GM13976 (cell line): Measurements from ENCODE around the gene WNT3.

Experiments
- DNase-seq: peaks from one replicate; pipeline ENCODE4 v3.0.0; 2012; ENCODE audit warnings: low spot score
- in situ Hi-C: fragments of 300-500 bp; cut with MboI; formaldehyde crosslinking; loops from one replicate; pipeline ENCODE4 v1.12.0; 2022; ENCODE audit warnings: low sequenced_read_pairs, mixed read lengths, inconsistent platforms; ENCODE audit not compliant: unreplicated experiment
- TF ChIP-seq, protein P1 (sequence below): IDR thresholded peaks from 2 replicates; pipeline ENCODE4 v1.5.1; 2012; ENCODE audit warnings: borderline replicate concordance, mild to moderate bottlenecking; ENCODE audit not compliant: insufficient read depth; ENCODE audit errors: extremely low read depth, missing control alignments, control extremely low read depth

Gene WNT3

DNA sequence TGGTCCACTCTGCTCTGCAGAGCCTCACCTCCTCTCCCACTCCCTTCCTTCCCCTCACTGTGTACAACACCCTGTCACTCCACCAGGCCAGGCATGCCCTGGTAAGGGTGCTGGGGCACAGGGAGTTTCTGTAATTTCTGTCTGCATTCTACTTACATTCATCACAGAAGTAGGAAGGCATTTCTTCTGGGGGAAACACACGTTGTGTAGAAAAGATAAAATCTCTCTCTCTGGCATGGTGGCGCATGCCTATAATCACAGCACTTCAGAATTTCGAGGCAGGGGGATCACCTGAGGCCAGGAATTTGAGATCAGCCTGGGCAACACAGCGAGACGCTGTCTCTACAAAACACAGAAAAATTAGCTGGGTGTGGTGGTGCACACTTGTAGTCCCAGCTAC is 27.0 kb downstream of the WNT3 start:
- TF ChIP-seq, protein P1, sequence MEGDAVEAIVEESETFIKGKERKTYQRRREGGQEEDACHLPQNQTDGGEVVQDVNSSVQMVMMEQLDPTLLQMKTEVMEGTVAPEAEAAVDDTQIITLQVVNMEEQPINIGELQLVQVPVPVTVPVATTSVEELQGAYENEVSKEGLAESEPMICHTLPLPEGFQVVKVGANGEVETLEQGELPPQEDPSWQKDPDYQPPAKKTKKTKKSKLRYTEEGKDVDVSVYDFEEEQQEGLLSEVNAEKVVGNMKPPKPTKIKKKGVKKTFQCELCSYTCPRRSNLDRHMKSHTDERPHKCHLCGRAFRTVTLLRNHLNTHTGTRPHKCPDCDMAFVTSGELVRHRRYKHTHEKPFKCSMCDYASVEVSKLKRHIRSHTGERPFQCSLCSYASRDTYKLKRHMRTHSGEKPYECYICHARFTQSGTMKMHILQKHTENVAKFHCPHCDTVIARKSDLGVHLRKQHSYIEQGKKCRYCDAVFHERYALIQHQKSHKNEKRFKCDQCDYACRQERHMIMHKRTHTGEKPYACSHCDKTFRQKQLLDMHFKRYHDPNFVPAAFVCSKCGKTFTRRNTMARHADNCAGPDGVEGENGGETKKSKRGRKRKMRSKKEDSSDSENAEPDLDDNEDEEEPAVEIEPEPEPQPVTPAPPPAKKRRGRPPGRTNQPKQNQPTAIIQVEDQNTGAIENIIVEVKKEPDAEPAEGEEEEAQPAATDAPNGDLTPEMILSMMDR = no peak
- DNase-seq = no peak
- in situ Hi-C loops = loop anchor here (25.0 kb wide), 2 partner anchors 96 to 196 kb away; partner anchors contain the start of gene RPRML

GRCh38 chr17:46790216-46790615 is 28.3 kb downstream of the WNT3 start:
- TF ChIP-seq, protein P1 = no peak
- in situ Hi-C loops = loop anchor here (25.0 kb wide), 2 partner anchors 97 to 197 kb away; partner anchors contain the start of gene RPRML
- DNase-seq = no peak

DNA sequence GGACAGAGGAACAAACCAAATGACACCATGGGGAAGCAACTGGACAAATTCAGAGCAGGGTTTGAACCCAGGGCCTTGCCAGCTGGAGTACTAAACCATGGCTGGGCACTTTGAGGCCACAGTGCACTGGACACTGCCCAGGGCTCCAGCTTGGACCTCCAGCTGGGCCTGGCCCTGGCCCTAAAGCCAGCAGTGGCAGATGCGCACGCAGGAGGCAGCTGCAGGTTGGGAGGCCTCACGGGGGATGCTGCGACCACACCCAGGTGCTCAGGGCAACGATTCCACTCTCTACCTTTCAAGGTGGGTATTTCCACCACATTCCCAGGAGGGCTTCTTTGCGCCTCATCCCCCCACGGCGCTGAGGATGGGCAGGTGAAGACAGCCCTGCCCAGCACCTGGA is 28.9 kb downstream of the WNT3 start:
- TF ChIP-seq, protein P1 = no peak
- in situ Hi-C loops = loop anchor here (25.0 kb wide), 2 partner anchors 98 to 198 kb away; partner anchors contain the start of gene RPRML
- DNase-seq = no peak

DNA sequence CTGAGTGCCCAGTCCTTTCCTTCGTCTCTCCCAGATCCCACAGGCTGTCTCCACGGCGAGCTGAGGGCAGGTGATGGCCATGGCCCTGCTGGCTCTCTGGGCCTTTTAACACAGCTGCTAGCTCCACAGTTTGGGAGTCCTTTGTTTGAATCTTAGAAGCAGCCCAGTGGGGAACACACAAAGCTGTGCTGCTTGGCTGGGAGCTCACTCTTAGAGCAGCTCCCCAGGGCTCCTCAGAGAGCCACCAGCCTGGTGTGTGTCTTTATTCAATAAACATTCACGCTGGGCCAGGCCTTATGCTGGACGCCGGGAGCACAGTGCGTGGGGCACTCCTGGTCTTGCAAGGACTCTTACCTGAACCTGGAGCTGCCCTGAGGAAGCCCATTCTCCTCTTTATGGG is 29.7 kb downstream of the WNT3 start:
- in situ Hi-C loops = loop anchor here (25.0 kb wide), 2 partner anchors 99 to 199 kb away; partner anchors contain the start of gene RPRML
- no peak for DNase-seq
- TF ChIP-seq, protein P1 = no peak

- no peak for DNase-seq
- TF ChIP-seq, protein P1 = no peak
- in situ Hi-C loops = loop anchor here (25.0 kb wide), 2 partner anchors 99 to 199 kb away; partner anchors contain the start of gene RPRML
Observed at GRCh38 chr17:46788300-46788699, 30.2 kb downstream of the WNT3 start.

- in situ Hi-C loops = loop anchor here (25.0 kb wide), 2 partner anchors 100 to 200 kb away; partner anchors contain the start of gene RPRML
- TF ChIP-seq, protein P1 = no peak
- no peak for DNase-seq
Observed at GRCh38 chr17:46787478-46787877, 31.0 kb downstream of the WNT3 start.
